NT2/D1 (cell line): ENCODE results near the gene PPP3CA.

Experiments used
- DNase-seq: peaks from one replicate; pipeline ENCODE4 v3.0.0-alpha.2; 2011; ENCODE audit warnings: low read depth, low spot score
- H3K27me3 ChIP-seq: 2 replicates; pipeline ENCODE4 v1.6.0; 2011; ENCODE audit warnings: mild to moderate bottlenecking; ENCODE audit not compliant: insufficient read length, insufficient read depth
- H3K36me3 ChIP-seq: 2 replicates; pipeline ENCODE4 v1.6.1; 2011; ENCODE audit warnings: mild to moderate bottlenecking, low read length, mixed read lengths; ENCODE audit not compliant: insufficient read depth, insufficient read length
- H3K4me1 ChIP-seq: 2 replicates; pipeline ENCODE4 v1.5.1; 2011; ENCODE audit not compliant: insufficient read depth, insufficient read length
- H3K4me3 ChIP-seq: 2 replicates; pipeline ENCODE4 v1.5.1; 2011; ENCODE audit warnings: low read depth; ENCODE audit not compliant: insufficient read length
- H3K9ac ChIP-seq: 2 replicates; pipeline ENCODE4 v1.6.0; 2011; ENCODE audit warnings: low read depth; ENCODE audit not compliant: insufficient read length
- H3K9me3 ChIP-seq: 2 replicates; pipeline ENCODE4 v1.5.1; 2011; ENCODE audit warnings: mild to moderate bottlenecking, low read length; ENCODE audit not compliant: insufficient read depth
- SUZ12 ChIP-seq: IDR thresholded peaks from 2 replicates; pipeline ENCODE4 v1.6.1; 2011; ENCODE audit not compliant: insufficient read length, insufficient read depth; ENCODE audit errors: extremely low read depth
- YY1 ChIP-seq: IDR thresholded peaks from 2 replicates; pipeline ENCODE4 v1.6.1; 2011; ENCODE audit not compliant: insufficient read length, insufficient read depth
- ZNF274 ChIP-seq: IDR thresholded peaks from 2 replicates; pipeline ENCODE4 v1.6.1; 2011; ENCODE audit warnings: mild to moderate bottlenecking, low read depth, low read length

The PPP3CA gene

DNA sequence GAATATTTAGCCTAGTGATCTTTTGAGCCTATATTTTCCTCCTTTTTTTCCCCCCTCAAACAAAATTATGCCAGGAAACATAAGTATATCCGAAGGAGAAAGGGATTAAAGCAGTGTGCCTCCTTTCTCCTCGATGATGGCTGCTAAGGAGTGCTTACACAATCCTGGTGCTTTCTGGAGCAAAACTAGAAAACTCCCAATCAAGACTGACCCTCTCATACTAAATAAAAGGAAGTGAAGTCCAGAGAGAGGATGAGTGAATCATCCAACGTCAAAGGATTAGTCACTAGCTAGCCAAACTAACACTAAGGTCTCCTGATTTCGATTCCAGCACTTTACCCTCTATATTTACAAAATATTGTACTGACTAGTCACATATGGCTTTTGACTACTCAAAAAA, 146.8 kb downstream of the PPP3CA start:
- DNase-seq = no peak
- TF ChIP-seq ZNF274 (no peak), SUZ12 (no peak), YY1 (no peak)
- Histone ChIP-seq H3K9ac (no peak overlapping the region), H3K36me3 (peaks cover 3% of the 10 kb centered on the region), H3K4me1 (no peaks in the 10 kb centered on the region), H3K27me3 (no peaks in the 10 kb centered on the region), H3K9me3 (no peaks in the 10 kb centered on the region), H3K4me3 (no peak overlapping the region)

- Histone ChIP-seq H3K4me3 (no peak overlapping the region), H3K9me3 (no peaks in the 10 kb centered on the region)
Observed at GRCh38 chr4:101199507-101200285, 147.6 kb downstream of the PPP3CA start.

DNA sequence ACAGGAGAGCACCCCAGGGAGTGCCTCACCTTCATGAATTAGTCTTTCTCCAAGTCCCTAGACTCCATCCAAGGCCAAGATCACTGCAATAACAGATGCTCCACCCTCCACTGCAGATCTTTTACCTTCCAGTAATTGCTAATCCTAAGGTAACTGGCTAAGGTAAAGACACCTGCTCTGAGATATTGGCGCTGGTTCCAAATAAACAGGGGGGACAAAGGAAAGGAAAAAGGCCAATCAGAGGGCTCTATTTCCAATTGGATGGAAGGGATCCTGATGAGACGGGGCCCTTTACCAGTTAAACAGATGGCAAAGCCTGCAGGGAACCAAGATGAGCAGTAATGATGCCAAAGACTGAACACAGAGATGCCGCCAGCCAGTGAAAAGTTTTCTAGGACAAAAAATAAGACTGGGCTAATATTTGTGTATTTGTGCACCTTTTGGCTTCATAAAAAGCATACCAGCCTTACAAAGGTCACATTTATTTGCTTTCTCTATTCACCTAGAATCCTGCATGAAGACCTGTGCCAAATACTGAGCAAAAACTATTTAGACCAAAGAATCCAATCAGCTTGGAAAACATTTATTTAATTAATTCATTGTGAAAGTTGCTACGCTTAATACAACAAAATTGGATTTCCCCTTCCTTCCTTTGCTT, 148.5 kb downstream of the PPP3CA start:
- no peak overlapping the region for H3K4me3 ChIP-seq
- H3K9me3 ChIP-seq = no peaks in the 10 kb centered on the region
- H3K27me3 ChIP-seq = no peaks in the 10 kb centered on the region
- no peaks in the 10 kb centered on the region for H3K4me1 ChIP-seq
- peaks cover 3% of the 10 kb centered on the region for H3K36me3 ChIP-seq
- DNase-seq = no peak
- H3K9ac ChIP-seq = no peak overlapping the region
- no peak for TF ChIP-seq SUZ12
- TF ChIP-seq YY1 = no peak
- no peak for TF ChIP-seq ZNF274

More at GRCh38 chr4:101199507-101200285, 147.6 kb downstream of the PPP3CA start:
- H3K4me1 ChIP-seq = no peaks in the 10 kb centered on the region
- H3K9ac ChIP-seq = no peak overlapping the region
- peaks cover 3% of the 10 kb centered on the region for H3K36me3 ChIP-seq
- DNase-seq = no peak
- no peak for TF ChIP-seq SUZ12
- no peak for TF ChIP-seq YY1
- no peak for TF ChIP-seq ZNF274
- no peaks in the 10 kb centered on the region for H3K27me3 ChIP-seq

- no peaks in the 10 kb centered on the region for H3K4me1 ChIP-seq
Observed at GRCh38 chr4:101197350-101197749, 150.0 kb downstream of the PPP3CA start.

DNA sequence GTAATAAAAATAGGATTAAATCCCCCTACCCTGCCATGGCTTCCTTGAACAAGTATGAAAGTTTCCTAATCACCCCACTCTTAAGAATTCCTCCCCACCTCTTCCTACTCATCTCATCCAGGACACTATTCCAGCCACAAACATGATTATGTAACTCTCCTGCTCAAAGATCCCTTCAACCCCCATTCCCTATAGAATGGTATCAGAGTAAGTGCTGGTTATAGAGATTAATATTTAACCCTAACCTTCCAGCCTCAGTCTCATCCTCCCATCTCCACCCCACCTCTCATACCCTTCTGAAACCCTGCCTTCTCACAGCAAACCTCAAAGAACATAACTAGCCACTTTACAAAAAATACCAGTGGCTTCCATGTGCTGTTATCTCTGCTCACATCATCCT, 155.1 kb downstream of the PPP3CA start:
- no peak for TF ChIP-seq SUZ12
- no peak for TF ChIP-seq YY1
- no peak for TF ChIP-seq ZNF274
- H3K4me1 ChIP-seq = no peaks in the 10 kb centered on the region
- H3K36me3 ChIP-seq = peaks cover 3% of the 10 kb centered on the region
- no peaks in the 10 kb centered on the region for H3K9me3 ChIP-seq
- no peak overlapping the region for H3K4me3 ChIP-seq
- no peak for DNase-seq
- no peak overlapping the region for H3K9ac ChIP-seq
- H3K27me3 ChIP-seq = no peaks in the 10 kb centered on the region

More at GRCh38 chr4:101197350-101197749, 150.0 kb downstream of the PPP3CA start:
- no peak overlapping the region for H3K4me3 ChIP-seq
- no peaks in the 10 kb centered on the region for H3K9me3 ChIP-seq
- no peak for TF ChIP-seq SUZ12
- no peaks in the 10 kb centered on the region for H3K27me3 ChIP-seq
- H3K9ac ChIP-seq = no peak overlapping the region
- DNase-seq = no peak
- peaks cover 3% of the 10 kb centered on the region for H3K36me3 ChIP-seq

- no peaks in the 10 kb centered on the region for H3K4me1 ChIP-seq
- H3K9me3 ChIP-seq = no peaks in the 10 kb centered on the region
- DNase-seq = peak; percentile 36
- H3K27me3 ChIP-seq = no peaks in the 10 kb centered on the region
- TF ChIP-seq YY1 (no peak), SUZ12 (no peak), ZNF274 (no peak)
- H3K36me3 ChIP-seq = peaks cover 3% of the 10 kb centered on the region
- H3K9ac ChIP-seq = no peak overlapping the region
- no peak overlapping the region for H3K4me3 ChIP-seq
Observed at GRCh38 chr4:101191302-101192098, 155.8 kb downstream of the PPP3CA start.

DNA sequence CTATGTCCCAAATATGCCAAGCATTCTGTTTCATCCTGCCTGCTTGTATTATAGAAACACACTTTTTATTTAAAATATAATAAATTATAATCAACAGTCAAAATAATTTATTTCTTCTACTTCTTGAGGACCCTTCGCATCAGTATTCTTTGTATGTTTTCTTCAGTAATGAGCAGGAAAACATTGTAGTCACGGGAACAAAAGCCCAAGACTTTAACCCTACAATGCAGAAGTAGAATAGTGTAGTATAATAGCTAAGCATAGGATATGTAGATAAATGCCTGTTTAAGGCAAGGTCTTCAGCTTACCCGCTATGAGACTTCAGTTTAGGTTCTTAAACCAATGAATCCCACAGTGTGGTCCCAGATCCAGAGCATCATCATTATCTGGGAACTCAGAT, 156.6 kb downstream of the PPP3CA start:
- peaks cover 1% of the 10 kb centered on the region for H3K36me3 ChIP-seq
- H3K4me3 ChIP-seq = no peak overlapping the region
- no peaks in the 10 kb centered on the region for H3K27me3 ChIP-seq
- DNase-seq = no peak
- H3K9ac ChIP-seq = no peak overlapping the region
- H3K4me1 ChIP-seq = no peaks in the 10 kb centered on the region
- H3K9me3 ChIP-seq = no peaks in the 10 kb centered on the region
- TF ChIP-seq SUZ12 (no peak), YY1 (no peak), ZNF274 (no peak)
